NCI-H2107 treated with DMSO at 0.1 percent for 48 hours (cell line): Measurements from ENCODE around the gene ADAMTS6.

ENCODE experiments used
- DNase-seq: peaks from one replicate; lab custom pipeline; 2025; ENCODE audit not compliant: unreplicated experiment; lab: John Stamatoyannopoulos, UW

Gene ADAMTS6

GRCh38 chr5:65152131-65152530 is 329.6 kb downstream of the ADAMTS6 start:
- DNase-seq = no peak

GRCh38 chr5:65151614-65152013 is 330.1 kb downstream of the ADAMTS6 start:
- DNase-seq = no peak

- DNase-seq = no peak
Observed at GRCh38 chr5:65150599-65151304, 331.0 kb downstream of the ADAMTS6 start.

GRCh38 chr5:65149827-65150226 is 331.9 kb downstream of the ADAMTS6 start:
- no peak for DNase-seq

GRCh38 chr5:65144136-65144871 is 337.4 kb downstream of the ADAMTS6 start:
- no peak for DNase-seq

- DNase-seq = no peak
Observed at GRCh38 chr5:65142511-65143011, 339.2 kb downstream of the ADAMTS6 start.

GRCh38 chr5:65142016-65142415 is 339.7 kb downstream of the ADAMTS6 start:
- no peak for DNase-seq

GRCh38 chr5:65141493-65141892 is 340.2 kb downstream of the ADAMTS6 start:
- no peak for DNase-seq

- DNase-seq = no peak
Observed at GRCh38 chr5:65137631-65138030, 344.1 kb downstream of the ADAMTS6 start.

GRCh38 chr5:65133477-65134110 is 348.1 kb downstream of the ADAMTS6 start:
- no peak for DNase-seq

- DNase-seq = no peak
Observed at GRCh38 chr5:65132386-65132785, 349.3 kb downstream of the ADAMTS6 start.

- no peak for DNase-seq
Observed at GRCh38 chr5:65128226-65128625, 353.5 kb downstream of the ADAMTS6 start.

GRCh38 chr5:65127161-65127901 is 354.4 kb downstream of the ADAMTS6 start:
- no peak for DNase-seq

GRCh38 chr5:65126542-65127069 is 355.1 kb downstream of the ADAMTS6 start:
- no peak for DNase-seq

- DNase-seq = peak; percentile 15
Observed at GRCh38 chr5:65125591-65126541, 355.9 kb downstream of the ADAMTS6 start.

- DNase-seq = no peak
Observed at GRCh38 chr5:65121880-65122436, 359.8 kb downstream of the ADAMTS6 start.

- no peak for DNase-seq
Observed at GRCh38 chr5:65120371-65120967, 361.3 kb downstream of the ADAMTS6 start.

- no peak for DNase-seq
Observed at GRCh38 chr5:65117525-65117924, 364.2 kb downstream of the ADAMTS6 start.

- no peak for DNase-seq
Observed at GRCh38 chr5:65113771-65114170, 367.9 kb downstream of the ADAMTS6 start.
